Skeletal muscle satellite cell (primary cell): Measurements from ENCODE around the gene PIK3C2B.

Experiments
- H3K27me3 ChIP-seq: 2 replicates; pipeline ENCODE4 v1.7.0; 2013; ENCODE audit warnings: low read length; ENCODE audit not compliant: control insufficient read depth, insufficient read depth
- H3K36me3 ChIP-seq: 2 replicates; pipeline ENCODE4 v1.7.0; 2013; ENCODE audit warnings: mild to moderate bottlenecking, control low read depth, low read length; ENCODE audit not compliant: insufficient read depth
- H3K4me1 ChIP-seq: 2 replicates; pipeline ENCODE4 v1.7.0; 2013; ENCODE audit warnings: low read length; ENCODE audit not compliant: control insufficient read depth, insufficient read depth
- H3K4me2 ChIP-seq: 2 replicates; pipeline ENCODE4 v1.7.0; 2013; ENCODE audit warnings: mild to moderate bottlenecking, low read length
- H3K4me3 ChIP-seq: 2 replicates; pipeline ENCODE4 v1.7.0; 2013; ENCODE audit warnings: low read length
- H3K9ac ChIP-seq: 2 replicates; pipeline ENCODE4 v1.7.0; 2013; ENCODE audit warnings: mild to moderate bottlenecking, low read depth, low read length, moderate library complexity
- H3K9me3 ChIP-seq: replicated peaks from 2 replicates; pipeline ENCODE4 v1.7.0; 2013; ENCODE audit warnings: mild to moderate bottlenecking, control low read depth, low read length

The PIK3C2B gene

DNA sequence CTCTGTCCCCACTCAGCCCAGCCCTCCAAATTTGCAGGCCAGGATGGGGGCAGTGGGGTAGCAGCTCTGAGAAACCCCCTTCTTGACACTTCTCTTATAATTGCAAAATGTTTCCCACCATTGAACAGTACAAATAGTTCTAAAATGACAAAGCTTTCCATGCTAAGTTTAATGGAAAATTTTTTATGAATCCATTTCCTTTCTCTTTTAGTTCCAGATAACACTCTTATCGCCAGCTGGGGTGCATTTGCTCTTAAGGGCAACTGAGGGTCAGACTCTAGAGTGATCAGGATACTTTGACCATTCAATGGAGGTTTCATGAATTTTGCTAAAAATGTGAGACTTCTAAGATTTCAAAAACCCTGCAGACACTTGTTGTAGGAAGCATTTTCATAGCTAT lies 29.9 kb downstream of the PIK3C2B start:
- no peaks in the 10 kb centered on the region for H3K9me3 ChIP-seq
- H3K9ac ChIP-seq: no peak overlapping the region
- no peaks in the 10 kb centered on the region for H3K4me1 ChIP-seq
- no peaks in the 10 kb centered on the region for H3K36me3 ChIP-seq
- no peak overlapping the region for H3K4me3 ChIP-seq
- peaks cover 76% of the 10 kb centered on the region for H3K27me3 ChIP-seq
- no peak overlapping the region for H3K4me2 ChIP-seq

- Histone ChIP-seq H3K9me3 (no peaks in the 10 kb centered on the region), H3K27me3 (peaks cover 76% of the 10 kb centered on the region), H3K4me2 (no peak overlapping the region), H3K4me1 (no peaks in the 10 kb centered on the region), H3K36me3 (no peaks in the 10 kb centered on the region), H3K9ac (no peak overlapping the region), H3K4me3 (no peak overlapping the region)
These were observed 30.4 kb downstream of the PIK3C2B start for GRCh38 chr1:204464187-204464631.

GRCh38 chr1:204463125-204464060 lies 31.2 kb downstream of the PIK3C2B start:
- H3K27me3 ChIP-seq: peaks cover 74% of the 10 kb centered on the region
- H3K4me3 ChIP-seq: no peak overlapping the region
- no peak overlapping the region for H3K9ac ChIP-seq
- H3K4me2 ChIP-seq: no peak overlapping the region
- no peaks in the 10 kb centered on the region for H3K36me3 ChIP-seq
- no peaks in the 10 kb centered on the region for H3K4me1 ChIP-seq
- H3K9me3 ChIP-seq: no peaks in the 10 kb centered on the region

DNA sequence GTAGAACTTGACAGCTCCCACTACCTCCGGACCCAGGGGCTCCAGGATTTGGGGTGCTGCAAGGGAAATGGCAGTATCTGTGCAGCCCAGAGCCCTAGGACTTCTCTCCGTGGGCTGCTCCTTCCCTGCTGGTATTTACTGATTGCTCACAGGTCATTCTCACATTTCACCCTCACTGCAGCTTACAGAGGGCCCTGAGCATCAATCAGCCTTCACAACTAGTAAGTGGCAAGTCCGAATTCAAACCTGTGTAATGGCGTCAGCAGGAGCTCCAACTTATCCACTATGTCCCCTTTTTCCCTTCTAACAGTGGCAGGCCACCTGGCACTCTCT lies 32.4 kb downstream of the PIK3C2B start:
- H3K9ac ChIP-seq: no peak overlapping the region
- no peaks in the 10 kb centered on the region for H3K4me1 ChIP-seq
- no peak overlapping the region for H3K4me3 ChIP-seq
- no peaks in the 10 kb centered on the region for H3K9me3 ChIP-seq
- H3K27me3 ChIP-seq: peaks cover 76% of the 10 kb centered on the region
- no peaks in the 10 kb centered on the region for H3K36me3 ChIP-seq
- H3K4me2 ChIP-seq: no peak overlapping the region

- Histone ChIP-seq H3K9ac (no peak overlapping the region), H3K4me1 (no peaks in the 10 kb centered on the region), H3K4me3 (no peak overlapping the region), H3K27me3 (peaks cover 75% of the 10 kb centered on the region), H3K9me3 (no peaks in the 10 kb centered on the region), H3K4me2 (no peak overlapping the region), H3K36me3 (no peaks in the 10 kb centered on the region)
These were observed 33.0 kb downstream of the PIK3C2B start for GRCh38 chr1:204461331-204462228.

DNA sequence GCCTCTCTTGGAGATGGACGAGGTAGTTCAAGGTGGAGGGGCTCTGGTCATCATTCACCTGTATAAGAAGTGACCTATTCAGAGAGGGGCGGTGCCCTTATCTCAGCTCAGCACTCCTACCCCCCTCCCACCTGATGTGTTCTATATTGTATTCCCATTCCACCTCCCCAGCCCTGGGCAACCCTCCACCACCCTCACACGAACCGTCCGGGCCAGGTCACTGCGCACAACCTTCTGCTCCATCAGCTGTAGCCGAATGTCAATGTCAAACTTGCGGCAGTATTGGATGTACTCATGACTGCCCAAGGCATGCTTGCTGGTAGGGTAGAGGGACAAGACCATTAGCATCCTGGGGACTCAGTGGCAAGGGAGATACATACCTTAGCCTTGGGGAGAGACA lies 34.3 kb downstream of the PIK3C2B start:
- no peak overlapping the region for H3K4me2 ChIP-seq
- H3K36me3 ChIP-seq: no peaks in the 10 kb centered on the region
- no peak overlapping the region for H3K9ac ChIP-seq
- peaks cover 76% of the 10 kb centered on the region for H3K27me3 ChIP-seq
- H3K9me3 ChIP-seq: no peaks in the 10 kb centered on the region
- H3K4me1 ChIP-seq: no peaks in the 10 kb centered on the region
- H3K4me3 ChIP-seq: no peak overlapping the region

GRCh38 chr1:204459706-204460105 lies 34.9 kb downstream of the PIK3C2B start:
- no peaks in the 10 kb centered on the region for H3K9me3 ChIP-seq
- H3K36me3 ChIP-seq: no peaks in the 10 kb centered on the region
- no peak overlapping the region for H3K4me3 ChIP-seq
- H3K27me3 ChIP-seq: peaks cover 69% of the 10 kb centered on the region
- no peaks in the 10 kb centered on the region for H3K4me1 ChIP-seq
- H3K4me2 ChIP-seq: no peak overlapping the region
- H3K9ac ChIP-seq: no peak overlapping the region

DNA sequence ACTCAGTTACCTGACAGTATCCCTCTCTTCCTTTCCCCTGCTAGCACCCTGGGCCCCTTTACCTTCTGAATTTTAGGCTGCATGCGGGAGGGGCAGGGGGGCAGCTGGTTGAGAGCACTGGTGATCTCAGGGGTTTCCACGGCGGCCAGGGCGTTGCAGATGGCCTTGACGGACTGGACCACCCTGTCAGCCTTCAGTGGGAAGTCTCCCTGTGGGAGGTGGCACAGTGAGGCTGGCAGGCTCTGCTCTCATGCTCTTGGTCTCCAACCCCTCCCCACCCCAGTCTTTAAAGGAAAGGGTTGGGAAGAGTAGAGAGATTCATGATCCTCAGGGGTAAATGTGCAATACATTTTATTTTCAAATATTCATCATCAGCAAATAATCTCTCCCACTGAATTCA lies 36.9 kb downstream of the PIK3C2B start:
- Histone ChIP-seq H3K4me3 (no peak overlapping the region), H3K27me3 (peaks cover 50% of the 10 kb centered on the region), H3K4me1 (no peaks in the 10 kb centered on the region), H3K9me3 (no peaks in the 10 kb centered on the region), H3K4me2 (no peak overlapping the region), H3K36me3 (no peaks in the 10 kb centered on the region), H3K9ac (no peak overlapping the region)

DNA sequence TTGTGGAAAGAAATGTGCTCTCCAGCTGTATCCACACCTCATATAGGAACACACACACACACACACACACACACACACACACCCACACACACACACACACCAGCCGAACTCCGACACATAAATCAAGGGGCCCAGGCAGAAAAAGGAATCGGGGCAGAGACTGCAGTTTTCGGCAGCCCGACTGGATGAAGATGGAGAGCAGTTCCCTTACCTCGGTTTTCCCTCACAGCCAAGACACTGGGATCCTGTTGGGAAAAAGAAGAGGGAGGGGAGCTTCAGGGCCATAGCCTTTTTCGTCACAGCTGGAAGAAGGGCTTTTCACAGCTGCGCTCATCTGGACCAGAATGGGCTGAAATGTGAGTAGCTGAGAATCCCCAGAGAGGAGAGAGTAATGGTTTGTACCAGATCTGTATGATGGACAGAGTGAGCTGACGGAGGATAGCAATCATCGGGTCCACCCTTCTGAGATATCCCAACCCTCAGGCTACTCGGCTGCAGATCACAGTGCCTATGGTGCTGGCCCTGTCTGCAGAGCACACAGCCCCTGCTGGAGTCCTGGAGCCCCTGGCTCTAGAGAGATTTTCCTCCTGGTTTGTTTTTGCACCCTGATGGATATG lies 37.7 kb downstream of the PIK3C2B start:
- H3K4me2 ChIP-seq: no peak overlapping the region
- no peaks in the 10 kb centered on the region for H3K36me3 ChIP-seq
- H3K9ac ChIP-seq: no peak overlapping the region
- H3K9me3 ChIP-seq: no peaks in the 10 kb centered on the region
- no peak overlapping the region for H3K4me3 ChIP-seq
- no peaks in the 10 kb centered on the region for H3K4me1 ChIP-seq
- H3K27me3 ChIP-seq: peaks cover 45% of the 10 kb centered on the region

DNA sequence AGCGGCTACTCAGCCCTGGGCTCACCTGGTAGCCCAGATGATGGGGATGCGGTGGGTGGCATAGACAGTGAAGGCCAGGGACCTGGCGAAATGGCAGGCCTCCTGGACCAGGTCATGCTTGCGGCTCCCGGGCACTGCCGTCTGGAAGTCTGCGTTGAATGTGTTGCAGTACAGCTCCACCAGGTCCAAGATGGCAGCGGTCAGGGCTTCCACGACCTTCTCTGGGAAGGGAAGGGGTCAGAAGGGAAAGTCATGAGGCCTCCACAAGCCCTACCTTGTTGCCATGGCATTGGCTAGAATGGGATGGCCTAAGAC lies 38.8 kb downstream of the PIK3C2B start:
- no peak overlapping the region for H3K9ac ChIP-seq
- no peak overlapping the region for H3K4me2 ChIP-seq
- peaks cover 45% of the 10 kb centered on the region for H3K27me3 ChIP-seq
- no peaks in the 10 kb centered on the region for H3K4me1 ChIP-seq
- no peaks in the 10 kb centered on the region for H3K9me3 ChIP-seq
- no peak overlapping the region for H3K4me3 ChIP-seq
- H3K36me3 ChIP-seq: no peaks in the 10 kb centered on the region

DNA sequence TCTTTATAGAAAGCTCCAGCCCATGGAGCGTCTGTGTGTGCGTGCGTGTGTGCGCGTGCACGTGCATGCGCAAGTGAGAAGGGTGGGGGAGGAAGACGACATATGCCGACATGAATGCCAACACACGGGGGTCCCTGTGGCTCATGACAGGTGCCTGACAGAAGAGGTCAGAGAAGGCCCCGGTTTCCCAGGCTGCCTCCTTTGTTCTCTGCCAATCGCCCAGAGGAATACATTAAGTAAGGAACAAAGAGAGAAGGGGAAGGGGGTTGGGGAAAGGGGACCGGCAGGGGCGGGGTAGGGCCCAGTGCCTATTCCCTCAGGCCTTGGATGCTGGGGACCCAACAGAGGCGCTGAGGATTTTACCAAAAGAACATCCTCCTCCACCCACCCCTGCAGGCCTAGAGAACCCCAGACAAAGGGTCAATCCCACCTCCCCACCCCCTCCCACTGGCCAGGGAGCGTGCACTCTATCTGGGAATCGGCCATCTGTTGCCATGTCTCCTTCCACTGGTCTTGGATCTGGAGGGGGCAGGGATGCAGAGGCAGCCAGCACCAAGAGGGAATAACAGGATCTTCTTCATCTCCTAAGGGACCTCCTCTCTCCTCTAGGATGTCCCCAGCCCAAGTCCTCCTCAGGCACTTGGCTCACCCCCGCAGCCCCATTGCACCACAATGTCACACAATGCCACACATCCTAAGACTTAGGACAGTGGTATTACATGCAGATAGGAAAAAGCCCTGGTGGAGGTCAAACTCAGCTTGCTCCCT lies 39.4 kb downstream of the PIK3C2B start:
- H3K9ac ChIP-seq: no peak overlapping the region
- H3K27me3 ChIP-seq: peaks cover 50% of the 10 kb centered on the region
- H3K4me1 ChIP-seq: no peaks in the 10 kb centered on the region
- no peak overlapping the region for H3K4me3 ChIP-seq
- H3K36me3 ChIP-seq: no peaks in the 10 kb centered on the region
- H3K4me2 ChIP-seq: no peak overlapping the region
- H3K9me3 ChIP-seq: no peaks in the 10 kb centered on the region
